Right atrium auricular region (tissue), 2 donors: ENCODE data around the gene SLC8A2. TPM values are rescaled to one million over a fixed set of nuclear protein-coding genes. Genes with fewer than 3 reads are reported as not detected.

Experiments used
- DNase-seq: peaks from one replicate; pipeline ENCODE4 v3.0.0-alpha.2; 2019; ENCODE audit warnings: low spot score
- H3K27ac ChIP-seq, 2 donors: fragments of 200-600 bp; sonication (generic); 1 replicate in 1 of 2; 2 replicates in 1 of 2; pipeline ENCODE4 v1.5.1; 2016 to 2019
- H3K27me3 ChIP-seq, 2 donors: fragments of 200-600 bp; sonication (generic); one replicate each; pipeline versions ENCODE4 v1.5.1 to v1.6.0; 2017 to 2019
- H3K36me3 ChIP-seq: fragments of 200-600 bp; sonication (generic); one replicate; pipeline ENCODE4 v1.5.1; 2016
- H3K4me1 ChIP-seq, 2 donors: fragments of 200-600 bp; sonication (generic); one replicate each; pipeline versions ENCODE4 v1.5.1 to v1.6.0; 2017 to 2019
- H3K4me3 ChIP-seq, 2 donors: fragments of 200-600 bp; sonication (generic); 1 replicate in 1 of 2; 2 replicates in 1 of 2; pipeline ENCODE4 v1.5.1; 2017 to 2019; ENCODE audit warnings: mild to moderate bottlenecking in 1 of 2, moderate library complexity in 1 of 2
- H3K9me3 ChIP-seq, 2 donors: fragments of 200-600 bp; sonication (generic); one replicate each; pipeline ENCODE4 v1.5.1; 2019
- CTCF ChIP-seq, 2 donors: fragments of 200-600 bp; sonication (generic); IDR thresholded peaks; one replicate each; pipeline ENCODE4 v1.5.1; 2019; ENCODE audit warnings: antibody characterized with exemption in 2 of 2
- total RNA-seq, 2 donors: library from RNA; depleted of rRNA; stranded (reverse); fragments of >200 nt; gene quantifications; one replicate each; pipeline ENCODE4 v1.1.0, GENCODE V29; 2016

SLC8A2 gene
- total RNA-seq, 2 donors from 2014 or later = 0.28 to 0.37 TPM

DNA sequence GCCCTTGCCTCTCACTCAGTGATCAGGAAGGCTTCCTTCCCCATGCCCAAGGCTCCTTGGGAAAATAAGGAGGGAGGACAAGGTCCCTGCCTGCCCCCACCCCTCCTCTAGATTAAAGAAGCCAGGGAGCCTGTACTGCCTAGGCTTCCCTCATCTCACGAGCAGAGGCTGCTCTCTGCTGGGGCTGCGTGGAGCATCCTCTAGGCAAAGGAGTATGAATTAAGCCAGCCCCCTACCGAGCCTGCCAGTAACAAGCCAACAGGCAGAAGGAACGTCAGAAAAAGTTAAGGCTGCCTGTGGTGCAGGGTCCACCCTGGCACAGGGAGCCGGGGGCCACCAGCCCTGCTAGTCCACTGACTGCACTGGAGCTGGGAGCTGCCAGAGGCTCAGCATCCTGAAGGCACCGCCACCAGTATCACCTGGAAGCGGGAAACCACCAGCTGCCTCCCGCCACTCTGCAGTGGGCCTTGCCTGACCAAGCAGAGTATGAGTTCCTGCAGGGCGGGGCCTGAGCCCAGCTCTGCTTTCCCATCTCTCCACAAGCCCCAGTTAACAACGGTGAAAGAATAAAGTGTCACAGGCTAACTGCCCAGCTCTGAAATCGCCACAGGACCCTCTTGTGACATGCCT lies 36.3 kb upstream of the SLC8A2 start:
- Histone ChIP-seq H3K27me3 (no peaks in the 10 kb centered on the region), H3K27ac (peak overlapping the region; percentile 74 to 87), H3K36me3 (peaks cover 12% of the 10 kb centered on the region), H3K9me3 (no peaks in the 10 kb centered on the region), H3K4me1 (peaks cover 0 to 67% of the 10 kb centered on the region in 2 donors), H3K4me3 (no peak overlapping the region)
- no peak for DNase-seq
- no peak for TF ChIP-seq CTCF (IDR thresholded peaks at IDR 0.05)

GRCh38 chr19:47507012-47507411 lies 35.3 kb upstream of the SLC8A2 start:
- no peaks in the 10 kb centered on the region for H3K27me3 ChIP-seq
- peaks cover 22% of the 10 kb centered on the region for H3K36me3 ChIP-seq
- H3K9me3 ChIP-seq = no peaks in the 10 kb centered on the region
- H3K4me1 ChIP-seq = peaks cover 0 to 57% of the 10 kb centered on the region in 2 donors
- TF ChIP-seq CTCF (IDR thresholded peaks at IDR 0.05) = no peak
- DNase-seq = no peak
- H3K27ac ChIP-seq = peak overlapping the region; percentile 74 to 87
- H3K4me3 ChIP-seq = no peak overlapping the region

GRCh38 chr19:47506459-47506858 lies 34.8 kb upstream of the SLC8A2 start:
- peaks cover 27% of the 10 kb centered on the region for H3K36me3 ChIP-seq
- no peaks in the 10 kb centered on the region for H3K9me3 ChIP-seq
- no peak for TF ChIP-seq CTCF (IDR thresholded peaks at IDR 0.05)
- peaks cover 0 to 51% of the 10 kb centered on the region in 2 donors for H3K4me1 ChIP-seq
- no peak for DNase-seq
- H3K27ac ChIP-seq = peak overlapping the region; percentile 74 to 87
- no peaks in the 10 kb centered on the region for H3K27me3 ChIP-seq
- H3K4me3 ChIP-seq = no peak overlapping the region

- TF ChIP-seq CTCF (IDR thresholded peaks at IDR 0.05) = no peak
- peak overlapping the region; percentile 74 to 87 for H3K27ac ChIP-seq
- H3K27me3 ChIP-seq = no peaks in the 10 kb centered on the region
- H3K36me3 ChIP-seq = peaks cover 37% of the 10 kb centered on the region
- no peaks in the 10 kb centered on the region for H3K9me3 ChIP-seq
- no peak for DNase-seq
- H3K4me1 ChIP-seq = peaks cover 0 to 41% of the 10 kb centered on the region in 2 donors
- no peak overlapping the region for H3K4me3 ChIP-seq
Measured at GRCh38 chr19:47505506-47505905, 33.8 kb upstream of the SLC8A2 start.

- Histone ChIP-seq H3K4me3 (no peak overlapping the region), H3K27ac (no peak overlapping the region), H3K27me3 (no peaks in the 10 kb centered on the region), H3K9me3 (no peaks in the 10 kb centered on the region), H3K36me3 (peaks cover 49% of the 10 kb centered on the region), H3K4me1 (peaks cover 0 to 24% of the 10 kb centered on the region in 2 donors)
- no peak for DNase-seq
- no peak for TF ChIP-seq CTCF (IDR thresholded peaks at IDR 0.05)
Measured at GRCh38 chr19:47503826-47504150, 32.1 kb upstream of the SLC8A2 start.
